ENCODE measurements around the gene TMEM258. TPM values are rescaled to one million over a fixed set of nuclear protein-coding genes. Genes with fewer than 3 reads are reported as not detected.

Gene TMEM258
- total and polyA plus RNA-seq, 4 donors: 31.0 to 136 (median 98.7) TPM

DNA sequence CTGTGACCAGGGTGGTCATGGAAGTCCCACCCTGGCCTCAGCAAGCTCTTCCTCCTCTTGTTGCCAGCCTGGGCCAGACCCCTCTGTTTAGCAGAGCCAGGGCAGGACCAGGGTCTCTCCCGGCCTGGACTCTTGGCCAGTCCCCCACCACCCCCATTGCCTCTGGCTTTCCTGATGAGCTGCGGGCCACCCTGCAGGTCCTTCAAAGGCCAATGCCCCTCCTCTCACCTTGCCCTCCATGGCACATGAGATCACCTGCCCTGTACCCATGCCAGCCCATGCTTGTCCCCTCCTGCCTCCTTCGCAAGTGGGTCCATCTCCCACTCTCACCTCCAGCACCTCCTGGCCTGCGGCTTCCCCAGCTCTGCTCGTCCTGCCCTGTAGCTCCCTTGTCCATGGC lies 46.1 kb upstream of the TMEM258 start (continued):
- TF ChIP-seq, protein P1, sequence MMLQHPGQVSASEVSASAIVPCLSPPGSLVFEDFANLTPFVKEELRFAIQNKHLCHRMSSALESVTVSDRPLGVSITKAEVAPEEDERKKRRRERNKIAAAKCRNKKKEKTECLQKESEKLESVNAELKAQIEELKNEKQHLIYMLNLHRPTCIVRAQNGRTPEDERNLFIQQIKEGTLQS (IDR thresholded peaks at IDR 0.05): no peak

DNA sequence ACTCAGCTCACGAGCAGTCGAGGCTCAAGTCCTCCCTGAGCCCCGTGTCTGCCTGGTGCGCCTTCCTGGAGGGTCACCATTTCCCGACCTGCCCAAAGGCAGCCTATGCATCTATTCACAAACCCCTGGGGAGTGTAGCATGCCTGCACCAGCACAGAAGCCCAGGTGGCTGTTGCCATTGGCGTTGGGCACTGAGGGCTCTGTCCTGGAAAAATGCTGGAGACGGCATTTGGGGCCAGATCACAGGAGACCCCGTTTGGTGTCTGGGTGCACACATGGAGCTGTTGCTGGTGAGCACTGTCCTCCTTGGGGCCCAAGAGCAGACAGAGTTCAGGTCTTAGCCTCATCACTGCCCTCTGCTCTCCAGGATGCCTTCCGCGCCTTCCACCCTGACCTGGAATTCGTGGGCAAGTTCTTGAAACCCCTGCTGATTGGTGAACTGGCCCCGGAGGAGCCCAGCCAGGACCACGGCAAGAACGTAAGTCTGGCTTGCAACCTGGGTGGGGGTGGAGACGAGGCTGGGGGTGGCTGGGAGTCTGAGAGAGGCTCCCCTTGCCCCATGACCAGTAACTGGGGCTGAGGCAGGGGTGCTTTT lies 45.1 kb upstream of the TMEM258 start:
- Histone ChIP-seq H3K27me3 (ENCODE audit: control insufficient read depth in 4 of 4, insufficient read depth in 4 of 4, low read length in 3 of 4) (no peaks in the 10 kb centered on the region), H3K4me1 (ENCODE audit: control insufficient read depth in 4 of 4, insufficient read depth in 4 of 4, low read length in 3 of 4) (peaks cover 0 to 6% (median 5%) of the 10 kb centered on the region in 4 donors), H3K36me3 (ENCODE audit: control insufficient read depth in 4 of 4, insufficient read depth in 3 of 4, low read depth in 1 of 4, low read length in 3 of 4) (peaks cover 4 to 16% (median 9%) of the 10 kb centered on the region in 4 donors), H3K9me3 (ENCODE audit: control insufficient read depth in 4 of 4, low read length in 3 of 4) (no peaks in the 10 kb centered on the region), H3K27ac (ENCODE audit: low read depth in 1 of 2, low read length in 2 of 2) (no peak overlapping the region), H3K4me3 (ENCODE audit: low read depth in 1 of 3, low read length in 3 of 3) (no peak overlapping the region), H3K9ac (ENCODE audit: low read depth in 1 of 2, low read length in 2 of 2) (no peak overlapping the region)
- 95% methylated on average over 15 of the region's 15 CpGs for WGBS
- no peak for TF ChIP-seq NR2F2 (IDR thresholded peaks at IDR 0.05)
- no peak for TF ChIP-seq TAF1 (conservative IDR thresholded peaks at IDR 0.05)
- TF ChIP-seq, protein P1 (IDR thresholded peaks at IDR 0.05): no peak
- TF ChIP-seq FOXA2 (IDR thresholded peaks at IDR 0.05): no peak
- TF ChIP-seq, protein P2, sequence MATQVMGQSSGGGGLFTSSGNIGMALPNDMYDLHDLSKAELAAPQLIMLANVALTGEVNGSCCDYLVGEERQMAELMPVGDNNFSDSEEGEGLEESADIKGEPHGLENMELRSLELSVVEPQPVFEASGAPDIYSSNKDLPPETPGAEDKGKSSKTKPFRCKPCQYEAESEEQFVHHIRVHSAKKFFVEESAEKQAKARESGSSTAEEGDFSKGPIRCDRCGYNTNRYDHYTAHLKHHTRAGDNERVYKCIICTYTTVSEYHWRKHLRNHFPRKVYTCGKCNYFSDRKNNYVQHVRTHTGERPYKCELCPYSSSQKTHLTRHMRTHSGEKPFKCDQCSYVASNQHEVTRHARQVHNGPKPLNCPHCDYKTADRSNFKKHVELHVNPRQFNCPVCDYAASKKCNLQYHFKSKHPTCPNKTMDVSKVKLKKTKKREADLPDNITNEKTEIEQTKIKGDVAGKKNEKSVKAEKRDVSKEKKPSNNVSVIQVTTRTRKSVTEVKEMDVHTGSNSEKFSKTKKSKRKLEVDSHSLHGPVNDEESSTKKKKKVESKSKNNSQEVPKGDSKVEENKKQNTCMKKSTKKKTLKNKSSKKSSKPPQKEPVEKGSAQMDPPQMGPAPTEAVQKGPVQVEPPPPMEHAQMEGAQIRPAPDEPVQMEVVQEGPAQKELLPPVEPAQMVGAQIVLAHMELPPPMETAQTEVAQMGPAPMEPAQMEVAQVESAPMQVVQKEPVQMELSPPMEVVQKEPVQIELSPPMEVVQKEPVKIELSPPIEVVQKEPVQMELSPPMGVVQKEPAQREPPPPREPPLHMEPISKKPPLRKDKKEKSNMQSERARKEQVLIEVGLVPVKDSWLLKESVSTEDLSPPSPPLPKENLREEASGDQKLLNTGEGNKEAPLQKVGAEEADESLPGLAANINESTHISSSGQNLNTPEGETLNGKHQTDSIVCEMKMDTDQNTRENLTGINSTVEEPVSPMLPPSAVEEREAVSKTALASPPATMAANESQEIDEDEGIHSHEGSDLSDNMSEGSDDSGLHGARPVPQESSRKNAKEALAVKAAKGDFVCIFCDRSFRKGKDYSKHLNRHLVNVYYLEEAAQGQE (IDR thresholded peaks at IDR 0.05): no peak
- TF ChIP-seq SP1 (IDR thresholded peaks at IDR 0.05): no peak
- no peak for TF ChIP-seq RXRA (IDR thresholded peaks at IDR 0.05)
- TF ChIP-seq YY1 (IDR thresholded peaks at IDR 0.05): no peak
- no peak for TF ChIP-seq RAD21 (IDR thresholded peaks at IDR 0.05)
- TF ChIP-seq, protein P3, sequence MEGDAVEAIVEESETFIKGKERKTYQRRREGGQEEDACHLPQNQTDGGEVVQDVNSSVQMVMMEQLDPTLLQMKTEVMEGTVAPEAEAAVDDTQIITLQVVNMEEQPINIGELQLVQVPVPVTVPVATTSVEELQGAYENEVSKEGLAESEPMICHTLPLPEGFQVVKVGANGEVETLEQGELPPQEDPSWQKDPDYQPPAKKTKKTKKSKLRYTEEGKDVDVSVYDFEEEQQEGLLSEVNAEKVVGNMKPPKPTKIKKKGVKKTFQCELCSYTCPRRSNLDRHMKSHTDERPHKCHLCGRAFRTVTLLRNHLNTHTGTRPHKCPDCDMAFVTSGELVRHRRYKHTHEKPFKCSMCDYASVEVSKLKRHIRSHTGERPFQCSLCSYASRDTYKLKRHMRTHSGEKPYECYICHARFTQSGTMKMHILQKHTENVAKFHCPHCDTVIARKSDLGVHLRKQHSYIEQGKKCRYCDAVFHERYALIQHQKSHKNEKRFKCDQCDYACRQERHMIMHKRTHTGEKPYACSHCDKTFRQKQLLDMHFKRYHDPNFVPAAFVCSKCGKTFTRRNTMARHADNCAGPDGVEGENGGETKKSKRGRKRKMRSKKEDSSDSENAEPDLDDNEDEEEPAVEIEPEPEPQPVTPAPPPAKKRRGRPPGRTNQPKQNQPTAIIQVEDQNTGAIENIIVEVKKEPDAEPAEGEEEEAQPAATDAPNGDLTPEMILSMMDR (IDR thresholded peaks at IDR 0.05; ENCODE audit: low read depth, low read length, missing input control): no peak
- TF ChIP-seq JUND (IDR thresholded peaks at IDR 0.05): no peak
- DNase-seq (ENCODE audit: low spot score): no peak

DNA sequence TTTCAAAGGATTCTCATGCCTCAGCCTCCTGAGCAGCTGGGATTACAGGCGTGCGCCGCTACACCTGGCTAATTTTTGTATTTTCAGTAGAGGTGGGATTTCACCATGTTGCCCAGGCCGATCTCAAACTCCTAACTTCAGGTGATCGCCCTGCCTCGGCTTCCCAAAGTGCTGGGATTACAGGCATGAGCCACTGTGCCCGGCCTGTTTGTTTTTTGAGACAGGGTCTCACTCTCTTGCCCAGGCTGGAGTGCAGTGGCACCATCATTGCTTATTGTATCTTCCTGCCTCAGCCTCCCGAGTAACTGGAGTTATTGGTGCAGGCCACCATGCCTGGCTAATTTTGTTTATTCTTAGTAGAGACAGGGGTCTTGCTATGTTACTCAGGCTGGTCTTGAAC lies 43.8 kb upstream of the TMEM258 start:
- Histone ChIP-seq H3K4me1 (ENCODE audit: control insufficient read depth in 4 of 4, insufficient read depth in 4 of 4, low read length in 3 of 4) (peaks cover 1 to 18% (median 17%) of the 10 kb centered on the region in 4 donors), H3K27ac (ENCODE audit: low read depth in 1 of 2, low read length in 2 of 2) (no peak overlapping the region), H3K9me3 (ENCODE audit: control insufficient read depth in 4 of 4, low read length in 3 of 4) (no peaks in the 10 kb centered on the region), H3K4me3 (ENCODE audit: low read depth in 1 of 3, low read length in 3 of 3) (no peak overlapping the region), H3K27me3 (ENCODE audit: control insufficient read depth in 4 of 4, insufficient read depth in 4 of 4, low read length in 3 of 4) (no peaks in the 10 kb centered on the region), H3K36me3 (ENCODE audit: control insufficient read depth in 4 of 4, insufficient read depth in 3 of 4, low read depth in 1 of 4, low read length in 3 of 4) (peaks cover 2 to 15% (median 7%) of the 10 kb centered on the region in 4 donors), H3K9ac (ENCODE audit: low read depth in 1 of 2, low read length in 2 of 2) (no peak overlapping the region)
- 97% methylated on average over 8 of the region's 8 CpGs for WGBS
- no peak for DNase-seq (ENCODE audit: low spot score)
- TF ChIP-seq, protein P2 (IDR thresholded peaks at IDR 0.05): no peak
- no peak for TF ChIP-seq SP1 (IDR thresholded peaks at IDR 0.05)
- no peak for TF ChIP-seq HNF4G (IDR thresholded peaks at IDR 0.05)
- TF ChIP-seq, protein P4, sequence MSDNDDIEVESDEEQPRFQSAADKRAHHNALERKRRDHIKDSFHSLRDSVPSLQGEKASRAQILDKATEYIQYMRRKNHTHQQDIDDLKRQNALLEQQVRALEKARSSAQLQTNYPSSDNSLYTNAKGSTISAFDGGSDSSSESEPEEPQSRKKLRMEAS (IDR thresholded peaks at IDR 0.05): no peak
- no peak for TF ChIP-seq TAF1 (conservative IDR thresholded peaks at IDR 0.05)
- TF ChIP-seq, protein P3 (IDR thresholded peaks at IDR 0.05; ENCODE audit: low read depth, low read length, missing input control): no peak
- no peak for TF ChIP-seq EGR1 (IDR thresholded peaks at IDR 0.05; ENCODE audit: low read depth in 2 of 2)
